Neural cell (in vitro differentiated cells): Measurements from ENCODE around the gene SLC25A11.

ENCODE experiments used
- EP300 ChIP-seq: fragments of 450-650 bp; conservative IDR thresholded peaks from 2 replicates; pipeline ENCODE4 v1.6.1; 2014; ENCODE audit warnings: antibody characterized with exemption, mild to moderate bottlenecking, moderate library complexity; ENCODE audit not compliant: poor library complexity, severe bottlenecking
- EZH2 ChIP-seq: fragments of 200-600, 300-800 bp; shearing (Covaris generic), sonication (generic); IDR thresholded peaks from 2 replicates; pipeline ENCODE4 v1.6.1; 2014; ENCODE audit warnings: antibody characterized with exemption, low read length, borderline replicate concordance, mild to moderate bottlenecking; ENCODE audit not compliant: insufficient read depth, poor library complexity, severe bottlenecking
- SMC3 ChIP-seq: fragments of 450-650 bp; conservative IDR thresholded peaks from 2 replicates; pipeline ENCODE4 v1.6.1; 2014; ENCODE audit warnings: antibody characterized with exemption, mild to moderate bottlenecking, moderate library complexity; ENCODE audit not compliant: poor library complexity
- TAF1 ChIP-seq: IDR thresholded peaks from 2 replicates; pipeline ENCODE4 v1.6.1; 2012; ENCODE audit warnings: low read depth
- TF ChIP-seq, protein P1 (sequence below): fragments of 450-650 bp; IDR thresholded peaks from 2 replicates; pipeline ENCODE4 v1.5.1; 2014; ENCODE audit warnings: antibody characterized with exemption, mild to moderate bottlenecking, moderate library complexity; ENCODE audit not compliant: poor library complexity, severe bottlenecking

DNA sequence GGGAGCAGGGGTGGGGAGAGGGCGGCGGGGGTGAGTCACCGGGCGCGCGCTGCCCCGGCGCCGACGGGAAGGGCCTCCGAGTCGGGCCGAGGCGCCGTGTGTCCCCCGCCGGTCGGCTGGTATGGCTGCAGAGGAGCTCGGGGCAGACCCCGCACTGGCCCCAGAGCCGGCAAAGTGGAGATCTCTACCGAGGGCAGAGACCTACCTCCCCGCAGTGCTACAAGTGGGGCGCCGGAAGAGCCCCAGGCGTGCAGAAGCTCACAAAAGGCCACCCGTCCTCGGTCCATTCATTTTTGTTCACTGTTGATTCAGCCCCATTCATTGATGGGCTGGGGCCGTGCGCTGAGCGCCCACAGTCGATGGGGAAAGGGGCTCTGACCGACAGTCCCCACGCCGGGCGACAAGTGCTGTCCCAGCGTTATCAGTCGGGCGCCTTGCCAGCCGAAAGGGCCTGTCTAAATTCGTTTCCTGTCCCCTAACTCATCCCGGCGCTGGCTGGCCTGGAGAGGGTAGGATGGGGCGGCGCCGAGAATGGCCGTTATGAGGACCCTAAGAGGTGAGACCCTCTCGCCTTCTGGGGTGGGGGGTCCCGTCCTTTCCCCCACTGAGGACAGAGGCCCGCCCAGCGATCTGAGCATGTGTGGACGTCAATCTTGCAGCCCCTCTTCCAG lies 10.4 kb upstream of the SLC25A11 start:
- TF ChIP-seq, protein P1, sequence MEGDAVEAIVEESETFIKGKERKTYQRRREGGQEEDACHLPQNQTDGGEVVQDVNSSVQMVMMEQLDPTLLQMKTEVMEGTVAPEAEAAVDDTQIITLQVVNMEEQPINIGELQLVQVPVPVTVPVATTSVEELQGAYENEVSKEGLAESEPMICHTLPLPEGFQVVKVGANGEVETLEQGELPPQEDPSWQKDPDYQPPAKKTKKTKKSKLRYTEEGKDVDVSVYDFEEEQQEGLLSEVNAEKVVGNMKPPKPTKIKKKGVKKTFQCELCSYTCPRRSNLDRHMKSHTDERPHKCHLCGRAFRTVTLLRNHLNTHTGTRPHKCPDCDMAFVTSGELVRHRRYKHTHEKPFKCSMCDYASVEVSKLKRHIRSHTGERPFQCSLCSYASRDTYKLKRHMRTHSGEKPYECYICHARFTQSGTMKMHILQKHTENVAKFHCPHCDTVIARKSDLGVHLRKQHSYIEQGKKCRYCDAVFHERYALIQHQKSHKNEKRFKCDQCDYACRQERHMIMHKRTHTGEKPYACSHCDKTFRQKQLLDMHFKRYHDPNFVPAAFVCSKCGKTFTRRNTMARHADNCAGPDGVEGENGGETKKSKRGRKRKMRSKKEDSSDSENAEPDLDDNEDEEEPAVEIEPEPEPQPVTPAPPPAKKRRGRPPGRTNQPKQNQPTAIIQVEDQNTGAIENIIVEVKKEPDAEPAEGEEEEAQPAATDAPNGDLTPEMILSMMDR: no peak
- TF ChIP-seq TAF1 (no peak), EZH2 (no peak), EP300 (no peak), SMC3 (no peak)
